HUES48 (cell line): ENCODE measurements around the gene ANO4.

ENCODE experiments used
- H3K27ac ChIP-seq: one replicate; pipeline ENCODE4 v1.7.0; 2013; ENCODE audit warnings: low read depth, low read length, inconsistent platforms
- H3K27me3 ChIP-seq: 2 replicates; pipeline ENCODE4 v1.6.1; 2013; ENCODE audit warnings: mild to moderate bottlenecking, low read length; ENCODE audit not compliant: control insufficient read depth, insufficient read depth
- H3K36me3 ChIP-seq: 2 replicates; pipeline ENCODE4 v1.6.1; 2013; ENCODE audit warnings: low read length; ENCODE audit not compliant: control insufficient read depth, insufficient read depth
- H3K4me1 ChIP-seq: 2 replicates; pipeline ENCODE4 v1.6.1; 2013; ENCODE audit warnings: mild to moderate bottlenecking, low read length; ENCODE audit not compliant: control insufficient read depth, insufficient read depth
- H3K4me3 ChIP-seq: 2 replicates; pipeline ENCODE4 v1.5.1; 2013; ENCODE audit warnings: mild to moderate bottlenecking, low read depth, low read length
- H3K9ac ChIP-seq: 2 replicates; pipeline ENCODE4 v1.6.1; 2013; ENCODE audit warnings: mild to moderate bottlenecking, low read depth, low read length, moderate library complexity
- H3K9me3 ChIP-seq: 2 replicates; pipeline ENCODE4 v1.6.1; 2013; ENCODE audit warnings: low read length; ENCODE audit not compliant: control insufficient read depth, insufficient read depth

ANO4 gene

DNA sequence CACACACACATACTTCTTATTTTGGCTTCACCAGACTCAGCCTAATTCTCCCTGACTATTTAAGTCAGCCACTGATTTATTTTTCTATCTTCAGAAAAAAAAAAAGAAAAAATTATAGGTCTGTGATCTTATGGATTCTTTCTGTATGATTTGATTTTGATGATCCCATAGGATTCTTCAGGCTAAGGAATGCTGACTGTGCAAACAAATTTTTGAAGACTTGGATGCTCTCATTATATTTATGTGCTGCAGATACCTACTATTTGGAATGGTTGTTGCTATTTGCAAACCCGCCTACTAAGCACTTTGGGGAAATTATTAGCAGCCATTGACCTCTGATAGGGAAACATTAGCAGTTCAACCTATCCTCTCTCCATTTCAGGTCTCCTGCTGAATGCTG is 4.0 kb upstream of the ANO4 start:
- no peaks in the 10 kb centered on the region for H3K9me3 ChIP-seq
- H3K36me3 ChIP-seq, result no peaks in the 10 kb centered on the region
- no peak overlapping the region for H3K27ac ChIP-seq
- H3K4me3 ChIP-seq, result no peak overlapping the region
- H3K4me1 ChIP-seq, result peaks cover 26% of the 10 kb centered on the region
- H3K27me3 ChIP-seq, result no peaks in the 10 kb centered on the region
- no peak overlapping the region for H3K9ac ChIP-seq

- Histone ChIP-seq H3K9ac (no peak overlapping the region), H3K27me3 (no peaks in the 10 kb centered on the region), H3K36me3 (no peaks in the 10 kb centered on the region), H3K4me1 (peaks cover 48% of the 10 kb centered on the region), H3K9me3 (no peaks in the 10 kb centered on the region), H3K27ac (no peak overlapping the region), H3K4me3 (no peak overlapping the region)
Observed at GRCh38 chr12:100793182-100793581, 1.4 kb upstream of the ANO4 start.

GRCh38 chr12:100795174-100795799 is 711 bp downstream of the ANO4 start:
- peak overlapping the region; percentile 17 for H3K27ac ChIP-seq
- H3K9me3 ChIP-seq, result no peaks in the 10 kb centered on the region
- H3K9ac ChIP-seq, result no peak overlapping the region
- no peak overlapping the region for H3K4me3 ChIP-seq
- no peaks in the 10 kb centered on the region for H3K27me3 ChIP-seq
- peaks cover 45% of the 10 kb centered on the region for H3K4me1 ChIP-seq
- no peaks in the 10 kb centered on the region for H3K36me3 ChIP-seq

GRCh38 chr12:100795800-100796179 is 1.2 kb downstream of the ANO4 start:
- no peaks in the 10 kb centered on the region for H3K9me3 ChIP-seq
- peaks cover 45% of the 10 kb centered on the region for H3K4me1 ChIP-seq
- H3K9ac ChIP-seq, result no peak overlapping the region
- no peaks in the 10 kb centered on the region for H3K36me3 ChIP-seq
- H3K27me3 ChIP-seq, result no peaks in the 10 kb centered on the region
- no peak overlapping the region for H3K4me3 ChIP-seq
- H3K27ac ChIP-seq, result no peak overlapping the region

- Histone ChIP-seq H3K4me1 (peaks cover 45% of the 10 kb centered on the region), H3K9ac (no peak overlapping the region), H3K9me3 (no peaks in the 10 kb centered on the region), H3K27me3 (no peaks in the 10 kb centered on the region), H3K4me3 (no peak overlapping the region), H3K36me3 (no peaks in the 10 kb centered on the region), H3K27ac (no peak overlapping the region)
Observed at GRCh38 chr12:100796621-100797020, 2.0 kb downstream of the ANO4 start.

DNA sequence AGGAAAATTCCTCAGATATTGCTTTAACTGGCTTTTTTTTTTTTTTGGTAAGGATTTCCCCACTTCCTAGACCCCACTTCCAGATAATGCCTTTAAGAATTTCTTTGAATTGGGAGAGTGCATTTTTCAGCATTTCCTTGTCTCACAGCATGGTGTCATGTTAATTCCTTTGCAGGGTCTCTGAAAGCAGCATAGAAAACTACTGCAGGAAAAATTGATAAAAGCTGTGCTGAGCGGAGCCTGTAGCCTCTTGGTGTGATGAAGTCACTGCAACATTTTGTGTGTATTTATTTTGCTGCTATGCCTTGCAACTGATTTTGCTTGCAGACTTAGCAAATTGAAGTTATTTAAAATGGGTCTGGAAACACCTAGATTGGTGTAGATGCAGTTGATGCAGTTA is 2.7 kb downstream of the ANO4 start:
- H3K36me3 ChIP-seq, result no peaks in the 10 kb centered on the region
- no peak overlapping the region for H3K27ac ChIP-seq
- no peaks in the 10 kb centered on the region for H3K9me3 ChIP-seq
- H3K9ac ChIP-seq, result no peak overlapping the region
- H3K4me1 ChIP-seq, result peaks cover 45% of the 10 kb centered on the region
- no peak overlapping the region for H3K4me3 ChIP-seq
- H3K27me3 ChIP-seq, result no peaks in the 10 kb centered on the region

DNA sequence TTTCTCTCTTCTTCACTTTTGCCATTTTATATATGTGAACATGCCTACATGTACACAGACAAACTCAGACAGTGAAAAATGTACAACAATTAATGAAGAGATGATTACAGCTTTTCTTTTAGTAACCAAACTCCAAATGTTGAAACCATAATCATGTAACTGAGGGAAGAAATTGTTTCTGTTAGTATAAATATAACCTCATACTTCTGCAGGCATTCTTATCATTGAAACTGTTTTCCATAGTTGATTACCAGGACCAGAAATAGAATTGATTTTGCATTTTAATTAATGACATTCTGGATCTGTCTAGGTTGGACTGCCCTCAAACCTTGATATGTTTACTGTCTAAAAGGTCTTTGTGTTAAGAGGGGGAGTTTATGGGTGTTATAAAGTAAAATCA is 3.2 kb downstream of the ANO4 start:
- Histone ChIP-seq H3K9me3 (no peaks in the 10 kb centered on the region), H3K4me1 (peaks cover 45% of the 10 kb centered on the region), H3K9ac (no peak overlapping the region), H3K27ac (no peak overlapping the region), H3K36me3 (no peaks in the 10 kb centered on the region), H3K4me3 (no peak overlapping the region), H3K27me3 (no peaks in the 10 kb centered on the region)

DNA sequence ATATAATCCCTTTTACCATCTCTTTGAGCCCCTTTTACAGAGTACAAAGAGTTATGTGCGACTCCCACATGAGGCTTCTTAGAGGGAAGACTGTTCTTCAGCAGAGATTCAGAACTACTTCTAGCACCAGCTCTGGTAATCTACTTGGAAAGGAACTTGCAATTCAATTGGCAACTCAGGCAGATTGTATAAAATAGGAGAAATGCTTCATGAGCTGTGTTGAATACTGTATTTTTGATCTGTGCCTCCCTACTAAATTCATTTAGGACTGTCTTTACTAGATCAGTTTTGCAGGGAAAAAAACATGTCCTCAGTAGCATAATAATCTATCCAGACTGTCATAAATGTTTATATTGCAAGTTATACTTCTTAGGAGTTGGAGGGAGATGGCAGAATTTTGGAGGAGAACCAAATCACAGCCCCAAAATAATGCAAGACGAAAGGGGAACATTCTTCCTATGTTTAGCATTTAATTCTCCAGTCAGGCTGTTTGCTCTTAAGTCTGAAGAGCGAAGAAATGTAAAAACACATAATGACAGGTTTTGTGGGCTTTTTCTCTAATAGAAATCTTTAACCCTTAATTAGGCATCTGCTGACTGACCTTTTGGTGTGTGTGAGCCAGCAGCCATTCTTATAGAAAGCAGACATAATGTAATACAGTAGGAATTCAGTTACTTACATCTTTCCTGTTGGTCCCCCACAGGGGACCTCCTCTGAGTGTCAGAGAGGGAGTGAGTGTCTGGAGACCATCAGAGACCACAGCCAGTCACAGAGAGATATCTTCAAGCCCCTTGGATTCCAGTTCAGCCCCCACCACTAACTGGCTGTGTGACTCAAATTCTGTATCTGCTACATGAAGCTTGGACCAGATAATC is 3.9 kb downstream of the ANO4 start:
- no peaks in the 10 kb centered on the region for H3K27me3 ChIP-seq
- peaks cover 45% of the 10 kb centered on the region for H3K4me1 ChIP-seq
- no peak overlapping the region for H3K4me3 ChIP-seq
- H3K36me3 ChIP-seq, result no peaks in the 10 kb centered on the region
- no peak overlapping the region for H3K9ac ChIP-seq
- H3K27ac ChIP-seq, result peak overlapping the region; percentile 15
- no peaks in the 10 kb centered on the region for H3K9me3 ChIP-seq

GRCh38 chr12:100799770-100800169 is 5.2 kb downstream of the ANO4 start:
- H3K4me3 ChIP-seq, result no peak overlapping the region
- no peak overlapping the region for H3K9ac ChIP-seq
- no peak overlapping the region for H3K27ac ChIP-seq
- no peaks in the 10 kb centered on the region for H3K36me3 ChIP-seq
- H3K27me3 ChIP-seq, result no peaks in the 10 kb centered on the region
- no peaks in the 10 kb centered on the region for H3K9me3 ChIP-seq
- H3K4me1 ChIP-seq, result peaks cover 37% of the 10 kb centered on the region

DNA sequence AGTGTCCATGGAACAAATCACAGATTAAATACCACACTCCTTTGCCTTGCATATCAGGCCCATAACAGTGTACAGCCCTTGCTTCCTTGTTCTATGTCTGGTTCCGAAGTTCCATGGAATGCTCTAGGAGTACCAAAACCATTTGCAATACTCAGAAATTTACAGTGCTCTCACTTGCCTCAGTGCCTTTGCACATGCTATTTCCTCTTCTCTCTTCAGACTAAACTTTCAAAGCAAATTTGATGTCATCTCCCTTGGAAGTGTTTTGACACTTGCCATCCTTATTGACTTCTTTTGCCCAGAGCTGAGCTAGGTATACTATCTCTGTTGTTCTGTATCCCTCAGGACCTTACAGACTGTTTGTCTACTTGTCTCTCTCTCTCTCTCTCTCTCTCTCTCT is 6.1 kb downstream of the ANO4 start:
- no peak overlapping the region for H3K9ac ChIP-seq
- peaks cover 28% of the 10 kb centered on the region; the same call in 1 of the 2 replicates for H3K4me1 ChIP-seq
- H3K4me3 ChIP-seq, result no peak overlapping the region
- no peaks in the 10 kb centered on the region for H3K36me3 ChIP-seq
- H3K27me3 ChIP-seq, result no peaks in the 10 kb centered on the region
- H3K9me3 ChIP-seq, result no peaks in the 10 kb centered on the region
- H3K27ac ChIP-seq, result no peak overlapping the region

DNA sequence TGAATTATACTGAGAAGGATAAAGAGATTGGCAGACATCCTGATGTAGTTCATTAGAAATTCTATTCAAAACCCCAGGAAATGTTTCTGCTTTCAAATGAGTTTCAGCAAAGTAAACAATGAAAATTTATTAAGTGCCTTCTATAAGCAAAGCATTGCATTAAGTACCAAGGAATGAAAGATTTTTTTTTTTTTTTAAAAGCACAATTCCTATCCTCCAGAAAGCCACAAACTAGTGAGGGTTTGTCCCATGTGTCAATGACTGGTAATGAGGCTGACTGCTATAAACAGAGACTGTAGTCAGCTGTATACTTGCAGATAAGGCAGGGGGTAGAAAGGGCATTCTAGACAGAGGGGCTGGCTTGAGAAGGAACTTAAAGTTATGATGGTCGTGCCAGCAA is 6.7 kb downstream of the ANO4 start:
- Histone ChIP-seq H3K9ac (no peak overlapping the region), H3K27me3 (no peaks in the 10 kb centered on the region), H3K4me1 (peaks cover 24% of the 10 kb centered on the region; the same call in 1 of the 2 replicates)

More for the DNA sequence above, 6.7 kb downstream of the ANO4 start:
- no peaks in the 10 kb centered on the region for H3K36me3 ChIP-seq
- no peaks in the 10 kb centered on the region for H3K9me3 ChIP-seq
- no peak overlapping the region for H3K27ac ChIP-seq
- H3K4me3 ChIP-seq, result no peak overlapping the region
